ENCODE results near the gene PHLDB2. TPM values are rescaled to one million over a fixed set of nuclear protein-coding genes. Genes with fewer than 3 reads are reported as not detected.

Gene PHLDB2
- total RNA-seq, 1 donor from 2014 or later = 66.9 TPM

- no peak for DNase-seq (ENCODE audit: low read depth, low spot score)
These were observed 64.2 kb downstream of the PHLDB2 start for GRCh38 chr3:111923095-111923771.

GRCh38 chr3:111923806-111924205 lies 64.7 kb downstream of the PHLDB2 start:
- no peak for DNase-seq (ENCODE audit: low read depth, low spot score)

DNA sequence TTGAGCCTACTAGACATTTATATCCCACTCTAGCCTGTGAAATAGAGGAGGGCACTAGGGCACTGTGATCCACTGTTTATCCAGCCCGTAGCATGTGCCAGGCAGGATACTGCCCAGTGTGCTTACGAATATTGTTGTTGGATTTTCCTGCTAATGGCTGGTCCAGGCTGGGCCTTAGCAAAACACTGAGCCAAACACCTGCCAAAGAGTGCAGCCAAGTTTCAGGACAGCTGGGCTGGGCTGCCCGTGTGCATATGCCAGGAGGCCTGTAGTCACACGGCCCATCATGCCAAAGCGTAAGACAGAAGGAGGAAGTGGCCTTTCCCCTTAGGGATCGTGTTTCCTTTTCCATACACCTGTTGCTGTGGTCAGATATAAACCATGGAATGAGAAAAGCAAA lies 65.2 kb downstream of the PHLDB2 start:
- peak; percentile 92 for DNase-seq (ENCODE audit: low read depth, low spot score)

- DNase-seq (ENCODE audit: low read depth, low spot score) = no peak
These were observed 67.2 kb downstream of the PHLDB2 start for GRCh38 chr3:111926266-111926676.

DNA sequence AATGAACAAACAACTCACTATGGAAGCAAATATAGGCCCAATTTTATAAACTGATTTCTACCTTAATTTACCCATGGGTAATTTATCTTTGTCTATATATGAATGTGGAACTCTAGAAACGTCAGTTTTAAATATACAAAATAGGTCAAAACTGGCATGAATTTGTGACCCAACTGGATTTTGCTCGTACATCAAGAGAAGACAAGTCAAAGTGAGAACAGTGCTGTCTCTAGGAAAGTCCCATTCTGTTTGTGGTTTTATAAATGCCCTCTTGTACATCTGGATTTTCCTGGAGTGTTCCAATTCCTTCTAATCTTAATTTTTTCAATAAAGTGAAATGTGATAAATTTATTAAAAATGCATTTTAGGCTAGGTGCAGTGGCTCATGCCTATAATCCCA lies 69.5 kb downstream of the PHLDB2 start:
- no peak for DNase-seq (ENCODE audit: low read depth, low spot score)

- no peak for DNase-seq (ENCODE audit: low read depth, low spot score)
These were observed 70.4 kb downstream of the PHLDB2 start for GRCh38 chr3:111929484-111929883.

- DNase-seq (ENCODE audit: low read depth, low spot score) = peak; percentile 58
These were observed 73.9 kb downstream of the PHLDB2 start for GRCh38 chr3:111932946-111933345.

- peak; percentile 57 for DNase-seq (ENCODE audit: low read depth, low spot score)
These were observed 77.3 kb downstream of the PHLDB2 start for GRCh38 chr3:111936191-111936841.

- no peak for DNase-seq (ENCODE audit: low read depth, low spot score)
These were observed 77.9 kb downstream of the PHLDB2 start for GRCh38 chr3:111936967-111937366.

DNA sequence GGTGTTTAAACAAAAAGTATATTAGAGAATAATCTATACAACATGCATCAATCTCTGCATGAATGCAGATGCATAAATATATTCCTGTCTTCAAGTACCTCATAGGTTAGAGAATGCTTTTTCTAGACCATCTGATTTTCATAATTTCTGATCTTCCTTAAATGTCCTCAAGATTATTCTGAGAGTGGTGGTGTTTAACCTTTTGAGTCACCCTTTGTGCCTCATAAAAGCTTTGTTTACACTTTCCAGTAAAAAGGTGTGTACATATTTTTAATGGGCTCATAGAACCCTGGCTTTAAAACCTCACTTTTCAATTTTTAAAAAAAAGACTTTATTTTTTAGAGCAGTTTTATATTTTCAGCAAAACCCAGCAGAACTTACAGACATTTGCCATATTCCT lies 78.8 kb downstream of the PHLDB2 start:
- no peak for DNase-seq (ENCODE audit: low read depth, low spot score)

GRCh38 chr3:111939873-111940272 lies 80.8 kb downstream of the PHLDB2 start:
- DNase-seq (ENCODE audit: low read depth, low spot score) = no peak

DNA sequence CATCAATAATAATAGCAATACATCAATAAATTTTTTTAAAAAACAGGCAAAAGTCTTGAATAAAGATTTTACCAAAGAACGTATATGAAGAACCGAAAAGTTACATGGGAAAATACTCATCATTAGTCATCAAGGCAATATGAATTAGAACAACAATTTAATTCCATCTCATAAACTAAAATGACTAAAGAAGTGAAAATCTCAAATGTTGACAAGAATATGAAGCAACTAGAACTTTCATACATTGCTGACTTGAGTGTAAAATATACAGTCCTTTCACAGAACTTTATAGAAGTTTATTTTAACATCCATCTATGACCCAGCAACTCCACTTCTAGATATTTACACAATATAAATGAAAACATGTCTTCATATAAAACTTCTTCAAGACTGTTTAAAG lies 84.5 kb downstream of the PHLDB2 start:
- DNase-seq (ENCODE audit: low read depth, low spot score) = no peak

DNA sequence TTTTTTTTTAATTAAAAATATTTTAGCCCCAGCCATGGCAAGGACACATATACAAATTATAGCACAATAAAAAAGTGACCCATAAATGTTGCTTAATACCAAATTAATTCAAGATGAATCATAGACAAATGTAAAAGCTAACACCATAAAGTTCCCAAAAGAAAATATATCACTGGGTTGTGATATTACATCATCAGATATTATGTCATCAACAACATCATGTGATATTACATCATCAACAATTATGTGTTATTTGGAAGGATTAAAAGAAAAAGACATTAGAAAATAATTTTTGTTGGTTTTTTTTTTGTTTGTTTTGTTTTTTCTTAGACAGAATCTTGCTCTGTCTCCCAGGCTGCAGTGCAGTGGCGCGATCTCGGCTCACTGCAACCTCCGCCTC lies 85.3 kb downstream of the PHLDB2 start:
- no peak for DNase-seq (ENCODE audit: low read depth, low spot score)

- peak; percentile 89 for DNase-seq (ENCODE audit: low read depth, low spot score)
These were observed 88.2 kb downstream of the PHLDB2 start for GRCh38 chr3:111947231-111947630.

- DNase-seq (ENCODE audit: low read depth, low spot score) = no peak
These were observed 89.7 kb downstream of the PHLDB2 start for GRCh38 chr3:111948786-111949185.

DNA sequence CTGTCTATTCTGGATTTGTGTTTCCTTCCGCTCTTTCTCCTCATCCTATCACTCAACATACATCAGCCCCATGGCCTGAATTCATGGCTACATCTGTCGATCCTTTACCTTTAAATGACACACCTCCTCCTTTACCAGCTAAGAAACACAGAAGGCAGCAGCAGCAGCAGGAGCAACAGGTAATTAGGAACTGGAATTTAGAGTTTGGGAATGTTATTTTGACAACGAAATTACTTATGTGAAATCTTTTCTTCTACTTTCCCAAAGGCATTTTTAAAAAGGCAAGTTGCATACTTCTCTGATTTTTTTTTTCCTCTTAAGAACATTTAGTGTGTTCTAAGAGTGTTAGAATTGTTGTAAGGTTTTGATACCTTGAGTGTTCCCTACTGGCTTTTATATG lies 90.6 kb downstream of the PHLDB2 start:
- DNase-seq (ENCODE audit: low read depth, low spot score) = no peak

DNA sequence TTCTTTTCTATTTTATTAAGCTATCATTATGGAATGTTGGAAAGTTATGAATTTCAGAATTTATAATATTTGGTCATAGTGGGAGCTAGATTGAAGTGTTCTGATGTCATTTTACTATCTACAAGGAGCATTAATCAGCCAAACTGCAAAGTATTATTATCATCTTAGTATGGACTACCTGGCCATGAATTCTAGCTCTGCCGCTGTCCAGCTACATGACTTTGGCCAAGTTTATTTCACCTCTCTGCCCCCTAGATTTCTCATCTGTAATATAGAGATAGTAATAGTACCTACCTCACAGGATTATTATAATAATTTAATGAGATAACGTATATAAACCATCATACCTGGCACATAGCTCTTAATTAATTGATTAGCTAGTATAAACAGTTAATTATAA lies 92.0 kb downstream of the PHLDB2 start:
- DNase-seq (ENCODE audit: low read depth, low spot score) = no peak

GRCh38 chr3:111952086-111952485 lies 93.0 kb downstream of the PHLDB2 start:
- DNase-seq (ENCODE audit: low read depth, low spot score) = no peak

- DNase-seq (ENCODE audit: low read depth, low spot score) = no peak
These were observed 93.9 kb downstream of the PHLDB2 start for GRCh38 chr3:111952866-111953450.

DNA sequence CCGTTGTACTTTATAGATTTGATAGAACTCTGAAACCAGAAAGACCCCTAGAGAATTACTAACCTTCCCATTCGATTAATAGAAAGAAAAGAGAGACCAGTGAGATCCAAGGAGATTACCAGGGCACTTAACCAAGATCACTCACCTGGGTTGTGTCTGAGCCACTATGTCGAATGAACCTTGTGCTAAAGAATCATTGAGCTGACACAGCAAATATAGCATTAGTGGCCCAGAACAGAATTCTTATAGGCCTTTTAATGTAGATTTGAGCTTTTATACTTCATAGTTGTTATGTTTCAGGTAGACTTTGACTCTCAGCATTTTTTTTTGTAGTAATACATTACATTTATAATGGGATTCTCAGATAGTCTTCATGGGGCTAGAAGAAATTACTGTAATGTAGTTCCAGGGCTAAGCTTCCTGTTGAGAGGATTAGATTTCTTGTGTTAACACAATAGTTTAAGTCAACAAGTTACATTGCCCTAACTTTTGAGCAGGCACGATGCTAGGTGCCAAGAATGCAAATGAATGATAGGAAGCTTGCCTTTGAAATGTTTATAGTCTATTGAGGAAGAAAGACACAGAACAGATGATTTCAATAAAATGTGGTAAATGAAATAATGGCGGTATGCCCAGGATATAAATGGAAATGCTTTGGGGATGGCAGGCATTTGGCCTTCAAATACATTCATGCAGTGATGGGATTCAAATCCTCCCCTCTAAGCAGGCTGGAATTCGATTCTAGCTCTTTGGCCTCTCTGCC lies 95.3 kb downstream of the PHLDB2 start:
- DNase-seq (ENCODE audit: low read depth, low spot score) = no peak

DNA sequence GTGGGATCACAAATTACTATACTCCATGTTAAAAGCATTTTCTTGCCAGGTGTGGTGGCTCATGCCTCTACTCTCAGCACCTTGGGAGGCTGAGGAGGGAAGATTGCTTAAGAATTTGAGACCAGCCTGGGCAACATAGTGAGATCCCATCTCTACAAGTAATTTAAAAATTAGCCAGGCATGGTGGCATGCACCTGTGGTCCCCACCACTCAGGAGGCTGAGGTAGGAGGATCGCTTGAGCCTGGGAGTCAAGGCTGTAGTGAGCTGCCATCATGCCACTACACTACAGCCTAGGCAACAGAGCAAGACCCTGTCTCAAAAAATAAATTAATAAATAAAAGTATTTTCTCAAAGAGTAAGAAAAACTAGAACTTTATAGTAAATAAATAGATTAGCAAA lies 96.8 kb downstream of the PHLDB2 start:
- no peak for DNase-seq (ENCODE audit: low read depth, low spot score)

- DNase-seq (ENCODE audit: low read depth, low spot score) = no peak
These were observed 97.4 kb downstream of the PHLDB2 start for GRCh38 chr3:111956449-111956848.

Data from pulmonary artery endothelial cell (primary cell).